PFSK-1 (cell line): ENCODE measurements around the gene ACER3.

Source experiments
- FOXP2 ChIP-seq: optimal IDR thresholded peaks from 2 replicates; pipeline ENCODE3; 2011; ENCODE audit warnings: borderline replicate concordance, control low read depth, inconsistent platforms; ENCODE audit not compliant: insufficient read depth; ENCODE audit errors: extremely low read length, extremely low read depth
- POLR2AphosphoS5 ChIP-seq: IDR thresholded peaks from 2 replicates; pipeline ENCODE4 v1.6.1; 2012; ENCODE audit warnings: low read depth, mild to moderate bottlenecking, control low read depth, low read length, moderate library complexity
- REST ChIP-seq, 2 experiments: IDR thresholded peaks; 2 replicates each; pipeline versions ENCODE4 v1.6.1 to v1.8.0; 2011 to 2012; ENCODE audit warnings: low read depth in 2 of 2, low read length in 2 of 2, control low read depth in 1 of 2, inconsistent platforms in 1 of 2, mild to moderate bottlenecking in 1 of 2, moderate library complexity in 1 of 2; ENCODE audit not compliant: insufficient read depth in 1 of 2
- SIN3A ChIP-seq: IDR thresholded peaks from 2 replicates; pipeline ENCODE4 v1.6.1; 2012; ENCODE audit warnings: mild to moderate bottlenecking, low read length, moderate library complexity, borderline replicate concordance; ENCODE audit not compliant: insufficient read depth
- TAF1 ChIP-seq: IDR thresholded peaks from 2 replicates; pipeline ENCODE4 v1.6.1; 2012; ENCODE audit warnings: low read length, control low read depth, borderline replicate concordance; ENCODE audit not compliant: insufficient read depth

ACER3 gene

GRCh38 chr11:76919467-76919866 lies 58.7 kb downstream of the ACER3 start:
- TF ChIP-seq REST (IDR thresholded peaks at IDR 0.05; ENCODE audit: insufficient read depth in 1 of 2, low read depth in 2 of 2, low read length in 2 of 2): no peak
- TF ChIP-seq POLR2AphosphoS5: no peak
- TF ChIP-seq TAF1: no peak

GRCh38 chr11:76919887-76920746 lies 59.4 kb downstream of the ACER3 start:
- TF ChIP-seq REST (IDR thresholded peaks at IDR 0.05; ENCODE audit: insufficient read depth in 1 of 2, low read depth in 2 of 2, low read length in 2 of 2): no peak
- no peak for TF ChIP-seq FOXP2
- no peak for TF ChIP-seq POLR2AphosphoS5
- TF ChIP-seq TAF1: no peak
- TF ChIP-seq SIN3A: no peak

GRCh38 chr11:76927160-76927559 lies 66.4 kb downstream of the ACER3 start:
- no peak for TF ChIP-seq TAF1
- no peak for TF ChIP-seq SIN3A
- TF ChIP-seq POLR2AphosphoS5: no peak
- TF ChIP-seq FOXP2: no peak
- TF ChIP-seq REST (IDR thresholded peaks at IDR 0.05; ENCODE audit: insufficient read depth in 1 of 2, low read depth in 2 of 2, low read length in 2 of 2): no peak

GRCh38 chr11:76935042-76935441 lies 74.3 kb downstream of the ACER3 start:
- TF ChIP-seq POLR2AphosphoS5 (no peak), SIN3A (no peak), FOXP2 (no peak), TAF1 (no peak), REST (IDR thresholded peaks at IDR 0.05; ENCODE audit: insufficient read depth in 1 of 2, low read depth in 2 of 2, low read length in 2 of 2) (no peak)

- TF ChIP-seq SIN3A: no peak
- TF ChIP-seq POLR2AphosphoS5: no peak
- no peak for TF ChIP-seq REST (IDR thresholded peaks at IDR 0.05; ENCODE audit: insufficient read depth in 1 of 2, low read depth in 2 of 2, low read length in 2 of 2)
- TF ChIP-seq TAF1: no peak
- TF ChIP-seq FOXP2: no peak
Measured at GRCh38 chr11:76939219-76939631, 78.5 kb downstream of the ACER3 start.
